ENCODE data around the gene LIN9.

Gene LIN9

DNA sequence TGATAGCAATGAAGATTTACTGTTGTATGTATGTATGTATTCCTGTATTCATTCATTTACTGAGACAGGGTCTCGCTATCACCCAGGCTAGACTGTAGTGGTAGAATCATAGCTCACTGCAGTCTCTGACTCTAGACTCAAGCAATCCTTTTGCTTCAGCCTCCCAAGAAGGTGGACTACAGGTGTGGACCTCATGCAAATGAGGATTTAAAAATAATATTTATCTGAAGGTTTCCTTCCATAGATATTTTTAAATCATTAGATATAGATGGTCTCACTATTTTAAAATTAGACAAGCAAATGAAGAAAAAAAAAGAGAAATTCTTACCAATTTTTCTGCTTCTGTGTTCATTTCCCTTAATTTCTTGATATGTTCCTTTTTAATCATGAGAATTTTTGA lies 58.5 kb downstream of the LIN9 start:
- no peak for TF ChIP-seq CTCF (IDR thresholded peaks at IDR 0.05)
- Histone ChIP-seq H3K9me3 (no peaks in the 10 kb centered on the region), H3K4me1 (ENCODE audit: control insufficient read depth in 1 of 2, insufficient read depth in 1 of 2, low read depth in 1 of 2, low read length in 1 of 2) (no peaks in the 10 kb centered on the region), H3K4me3 (ENCODE audit: low read depth in 1 of 2, low read length in 1 of 2) (no peak overlapping the region), H3K36me3 (peaks cover 15% of the 10 kb centered on the region), H3K27ac (no peak overlapping the region), H3K27me3 (no peaks in the 10 kb centered on the region)

GRCh38 chr1:226248796-226249195 lies 60.2 kb downstream of the LIN9 start:
- H3K4me1 ChIP-seq (ENCODE audit: control insufficient read depth in 1 of 2, insufficient read depth in 1 of 2, low read depth in 1 of 2, low read length in 1 of 2): no peaks in the 10 kb centered on the region
- H3K27ac ChIP-seq: no peak overlapping the region
- no peaks in the 10 kb centered on the region for H3K27me3 ChIP-seq
- TF ChIP-seq CTCF (IDR thresholded peaks at IDR 0.05): no peak
- H3K4me3 ChIP-seq (ENCODE audit: low read depth in 1 of 2, low read length in 1 of 2): no peak overlapping the region
- peaks cover 15% of the 10 kb centered on the region for H3K36me3 ChIP-seq
- H3K9me3 ChIP-seq: no peaks in the 10 kb centered on the region

GRCh38 chr1:226248091-226248490 lies 60.9 kb downstream of the LIN9 start:
- Histone ChIP-seq H3K4me1 (ENCODE audit: control insufficient read depth in 1 of 2, insufficient read depth in 1 of 2, low read depth in 1 of 2, low read length in 1 of 2) (no peaks in the 10 kb centered on the region), H3K36me3 (peaks cover 15% of the 10 kb centered on the region), H3K27ac (no peak overlapping the region), H3K4me3 (ENCODE audit: low read depth in 1 of 2, low read length in 1 of 2) (no peak overlapping the region), H3K27me3 (no peaks in the 10 kb centered on the region), H3K9me3 (no peaks in the 10 kb centered on the region)
- TF ChIP-seq CTCF (IDR thresholded peaks at IDR 0.05): no peak

GRCh38 chr1:226239421-226239820 lies 69.5 kb downstream of the LIN9 start:
- H3K27me3 ChIP-seq: no peaks in the 10 kb centered on the region
- TF ChIP-seq CTCF (IDR thresholded peaks at IDR 0.05): no peak
- H3K4me1 ChIP-seq (ENCODE audit: control insufficient read depth in 1 of 2, insufficient read depth in 1 of 2, low read depth in 1 of 2, low read length in 1 of 2): no peaks in the 10 kb centered on the region
- H3K4me3 ChIP-seq (ENCODE audit: low read depth in 1 of 2, low read length in 1 of 2): no peak overlapping the region
- no peak overlapping the region for H3K27ac ChIP-seq
- peaks cover 26% of the 10 kb centered on the region for H3K36me3 ChIP-seq
- H3K9me3 ChIP-seq: no peaks in the 10 kb centered on the region

DNA sequence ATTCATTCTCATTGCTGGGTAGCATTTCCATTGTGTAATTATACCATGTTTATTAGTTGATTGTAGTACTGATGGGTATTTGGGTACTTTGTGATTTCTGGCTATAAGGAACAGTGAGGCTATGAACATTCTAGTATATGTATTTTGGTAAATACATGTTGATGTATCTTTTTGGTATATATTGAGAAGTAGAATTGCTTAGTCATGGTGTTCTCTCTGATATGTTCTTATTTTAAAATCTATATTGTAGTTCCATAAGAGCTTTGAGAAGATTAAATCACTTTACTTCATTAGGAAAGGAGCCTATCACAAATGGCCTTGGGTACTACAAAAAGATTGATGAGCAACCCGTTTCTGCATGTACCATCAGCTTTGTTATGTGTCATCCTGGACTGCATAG lies 72.1 kb downstream of the LIN9 start:
- no peak overlapping the region for H3K27ac ChIP-seq
- no peaks in the 10 kb centered on the region for H3K9me3 ChIP-seq
- no peaks in the 10 kb centered on the region for H3K4me1 ChIP-seq (ENCODE audit: control insufficient read depth in 1 of 2, insufficient read depth in 1 of 2, low read depth in 1 of 2, low read length in 1 of 2)
- TF ChIP-seq CTCF (IDR thresholded peaks at IDR 0.05): no peak
- no peaks in the 10 kb centered on the region for H3K27me3 ChIP-seq
- peaks cover 35% of the 10 kb centered on the region for H3K36me3 ChIP-seq
- H3K4me3 ChIP-seq (ENCODE audit: low read depth in 1 of 2, low read length in 1 of 2): no peak overlapping the region

GRCh38 chr1:226233806-226234205 lies 75.2 kb downstream of the LIN9 start:
- no peak for TF ChIP-seq CTCF (IDR thresholded peaks at IDR 0.05)
- Histone ChIP-seq H3K4me1 (ENCODE audit: control insufficient read depth in 1 of 2, insufficient read depth in 1 of 2, low read depth in 1 of 2, low read length in 1 of 2) (no peaks in the 10 kb centered on the region), H3K9me3 (no peaks in the 10 kb centered on the region), H3K27me3 (no peaks in the 10 kb centered on the region), H3K36me3 (peaks cover 35% of the 10 kb centered on the region), H3K27ac (no peak overlapping the region), H3K4me3 (ENCODE audit: low read depth in 1 of 2, low read length in 1 of 2) (no peak overlapping the region)

All from neutrophil (primary cell).